Stimulated activated effector memory CD8-positive, alpha-beta T cell treated with anti-CD3 and anti-CD28 coated beads, Interleukin-12 subunit alpha, Interleukin-12 subunit beta, amount 100 ng/mL, for 72 hours (primary cell): ENCODE data around the gene DMTF1.
A peak's percentile ranks its signal among the peaks of the same experiment; 100 is the strongest.
"Not testable (repeated sequence)": the region's sequence is repeated elsewhere in the genome, so short reads cannot be mapped to it uniquely, and the experiment has no call there.

Experiments used
- ATAC-seq: fragments of 150-1000 bp; cut with Tn5 transposase; 2 replicates; pipeline ENCODE4 v1.10.0; 2021
- DNase-seq, 2 donors: peaks; one replicate each; pipeline ENCODE4 v3.0.0; 2021 to 2022; ENCODE audit warnings: low spot score in 2 of 2
- H3K27ac Mint-ChIP-seq: one replicate; pipeline ENCODE4 v1.8.0; 2022; ENCODE audit warnings: mild to moderate bottlenecking, mixed read lengths
- H3K36me3 Mint-ChIP-seq: one replicate; pipeline ENCODE4 v1.8.0; 2022; ENCODE audit warnings: mild to moderate bottlenecking, mixed read lengths
- H3K4me1 Mint-ChIP-seq: one replicate; pipeline ENCODE4 v1.8.0; 2022; ENCODE audit warnings: mixed read lengths
- H3K4me3 Mint-ChIP-seq: one replicate; pipeline ENCODE4 v1.8.0; 2022; ENCODE audit warnings: mild to moderate bottlenecking, mixed read lengths
- H3K9me3 Mint-ChIP-seq: one replicate; pipeline ENCODE4 v1.8.0; 2022; ENCODE audit warnings: mixed read lengths

DMTF1 gene, protein sequence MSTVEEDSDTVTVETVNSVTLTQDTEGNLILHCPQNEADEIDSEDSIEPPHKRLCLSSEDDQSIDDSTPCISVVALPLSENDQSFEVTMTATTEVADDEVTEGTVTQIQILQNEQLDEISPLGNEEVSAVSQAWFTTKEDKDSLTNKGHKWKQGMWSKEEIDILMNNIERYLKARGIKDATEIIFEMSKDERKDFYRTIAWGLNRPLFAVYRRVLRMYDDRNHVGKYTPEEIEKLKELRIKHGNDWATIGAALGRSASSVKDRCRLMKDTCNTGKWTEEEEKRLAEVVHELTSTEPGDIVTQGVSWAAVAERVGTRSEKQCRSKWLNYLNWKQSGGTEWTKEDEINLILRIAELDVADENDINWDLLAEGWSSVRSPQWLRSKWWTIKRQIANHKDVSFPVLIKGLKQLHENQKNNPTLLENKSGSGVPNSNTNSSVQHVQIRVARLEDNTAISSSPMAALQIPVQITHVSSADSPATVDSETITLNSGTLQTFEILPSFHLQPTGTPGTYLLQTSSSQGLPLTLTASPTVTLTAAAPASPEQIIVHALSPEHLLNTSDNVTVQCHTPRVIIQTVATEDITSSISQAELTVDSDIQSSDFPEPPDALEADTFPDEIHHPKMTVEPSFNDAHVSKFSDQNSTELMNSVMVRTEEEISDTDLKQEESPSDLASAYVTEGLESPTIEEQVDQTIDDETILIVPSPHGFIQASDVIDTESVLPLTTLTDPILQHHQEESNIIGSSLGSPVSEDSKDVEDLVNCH

DNA sequence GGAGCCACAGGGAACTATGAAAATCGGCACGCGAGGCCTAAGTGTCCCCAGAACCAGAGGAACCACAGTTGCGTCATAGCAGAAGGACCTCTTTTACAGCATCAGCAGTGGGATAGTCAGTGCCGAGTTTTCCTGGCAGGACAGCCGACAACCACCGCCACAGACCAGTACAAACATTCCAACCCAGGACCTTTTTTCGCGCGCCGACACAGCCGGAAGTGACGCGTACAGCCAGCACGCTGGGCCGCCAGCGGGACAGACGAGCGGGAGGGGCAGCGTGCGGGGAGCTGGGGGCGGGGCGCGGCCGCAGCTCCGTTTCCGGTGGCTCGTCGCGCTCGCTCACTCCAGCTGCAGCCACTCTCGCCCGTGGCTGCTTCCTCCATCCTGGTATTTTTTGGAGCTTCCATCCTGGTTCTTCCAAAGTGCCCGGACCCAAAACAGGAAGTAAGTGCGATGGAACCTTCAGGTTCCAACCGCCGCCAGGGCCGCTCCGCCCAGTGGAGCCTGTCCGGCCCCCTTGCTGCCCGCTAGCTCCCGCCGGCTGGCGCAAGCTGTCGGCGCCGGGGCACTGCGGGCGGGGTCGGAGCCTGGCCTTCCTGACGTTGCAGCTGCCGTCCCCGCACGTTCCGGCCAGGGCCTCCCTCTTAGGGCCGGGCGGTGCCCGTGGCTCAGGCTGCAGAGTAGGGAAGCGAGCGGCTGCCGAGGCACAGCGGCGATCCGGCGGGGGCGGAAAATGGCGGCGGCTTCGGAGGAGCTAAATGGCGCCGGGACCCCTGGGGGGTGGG is at the start of gene DMTF1:
TSS of gene DMTF1 (plus strand) at position 342 of the 785 bp plus-strand sequence. CDS start 12,489 bp downstream, outside the sequence.
- H3K4me1 Mint-ChIP-seq = peaks cover 36% of the 10 kb centered on the region
- ATAC-seq = peak; percentile 93

DNA sequence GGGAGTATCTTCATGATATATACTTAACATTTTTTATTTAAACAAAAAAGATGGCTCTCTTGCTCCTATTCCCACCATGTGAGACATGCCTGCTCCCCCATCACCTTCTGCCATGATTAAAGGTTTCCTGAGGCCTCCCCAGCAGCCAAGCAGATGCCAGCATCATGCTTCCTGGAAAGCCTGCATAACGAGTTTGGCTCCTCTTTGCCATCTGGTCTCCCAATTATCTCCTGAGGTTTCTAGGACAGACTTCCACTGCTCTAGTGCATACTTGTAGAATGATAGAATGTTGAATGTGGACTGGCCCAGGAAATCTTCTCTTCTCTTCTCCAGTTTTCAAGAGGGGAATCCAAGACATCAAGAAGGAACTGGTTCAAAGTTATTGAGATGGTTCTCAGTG is 46.9 kb upstream of the DMTF1 start:
- Mint-ChIP-seq H3K4me3 (no peak overlapping the region), H3K4me1 (no peaks in the 10 kb centered on the region), H3K27ac (no peak overlapping the region), H3K36me3 (no peaks in the 10 kb centered on the region), H3K9me3 (no peaks in the 10 kb centered on the region)
- ATAC-seq = no peak
- DNase-seq = no peak

More for the DNA sequence above, at the start of gene DMTF1:
- peak within 1 kb of the TSS; percentile 94 for H3K27ac Mint-ChIP-seq
- H3K9me3 Mint-ChIP-seq = no peaks in the 10 kb centered on the region
- H3K4me3 Mint-ChIP-seq = peak within 1 kb of the TSS; percentile 87
- peak; percentile 77 to 91 for DNase-seq
- peaks cover 49% of the 10 kb centered on the region for H3K36me3 Mint-ChIP-seq

DNA sequence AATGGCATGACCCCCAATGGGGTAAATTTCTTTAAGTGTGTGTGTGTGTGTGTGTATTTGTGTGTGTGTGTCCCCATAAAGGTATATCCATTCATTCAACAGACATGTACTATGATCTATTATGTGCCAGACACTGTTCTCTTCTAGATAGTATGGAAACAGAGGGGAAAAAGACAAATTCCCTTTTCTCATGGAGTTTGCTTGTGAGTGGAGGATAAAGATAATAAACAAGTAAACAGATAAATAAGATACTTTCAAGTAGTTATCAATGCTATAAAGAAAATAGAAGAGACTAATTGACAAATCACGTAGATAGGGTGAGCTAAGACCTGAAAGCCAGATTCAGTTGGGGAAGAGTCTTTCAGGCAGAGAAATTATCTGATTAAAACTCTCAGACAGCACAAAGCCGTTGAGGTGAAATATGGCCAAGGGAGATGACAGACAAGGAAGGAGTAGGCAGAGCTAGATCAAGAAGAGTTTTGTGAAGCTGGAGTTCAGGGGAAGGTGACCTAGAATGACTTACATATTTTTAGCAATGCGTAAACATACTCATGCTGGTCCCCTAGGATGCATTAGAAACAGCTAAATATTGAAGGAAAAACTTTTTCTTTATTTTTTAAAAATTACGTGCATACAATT is 45.2 kb upstream of the DMTF1 start:
- DNase-seq = no peak
- ATAC-seq = no peak
- no peaks in the 10 kb centered on the region for H3K36me3 Mint-ChIP-seq
- no peaks in the 10 kb centered on the region for H3K9me3 Mint-ChIP-seq
- H3K27ac Mint-ChIP-seq = no peak overlapping the region
- H3K4me3 Mint-ChIP-seq = no peak overlapping the region
- no peaks in the 10 kb centered on the region for H3K4me1 Mint-ChIP-seq

DNA sequence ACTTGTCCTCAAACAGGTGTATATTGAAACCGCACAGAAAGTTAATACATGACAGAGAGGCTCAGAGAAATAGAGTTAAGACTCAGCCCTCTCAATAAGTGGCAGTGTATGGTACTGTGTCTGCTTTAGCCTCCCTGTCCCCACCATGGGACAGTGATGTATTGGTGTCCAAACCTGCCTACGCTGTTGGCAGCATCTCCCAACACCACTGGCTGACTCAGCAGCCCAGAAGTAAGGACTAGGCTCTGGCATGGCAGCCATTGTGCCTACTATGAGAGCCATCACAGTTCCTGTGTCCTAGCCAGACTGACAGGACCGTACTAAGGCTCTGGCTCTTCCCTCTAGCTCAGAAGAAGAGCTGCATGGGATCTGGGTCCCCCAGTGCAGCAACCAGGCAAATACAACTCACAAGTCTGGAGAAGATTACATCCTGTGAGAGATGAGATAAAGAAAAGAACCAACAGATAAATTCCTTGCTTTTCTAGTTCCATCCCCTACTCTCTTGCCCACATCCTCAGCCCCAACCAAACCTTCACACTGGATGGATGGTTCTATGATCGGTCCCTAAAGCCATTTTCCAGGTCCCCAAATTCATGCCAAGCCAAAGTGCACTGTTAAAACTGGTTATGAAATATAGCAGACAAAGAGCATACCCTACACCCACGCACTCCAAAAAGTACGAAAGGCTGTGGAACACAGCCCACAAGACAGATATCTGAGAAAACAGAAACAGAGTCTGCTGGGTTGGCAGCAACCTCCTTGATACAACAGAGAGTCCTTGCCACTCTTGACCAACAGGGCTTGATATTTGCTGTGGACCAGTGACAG is 44.1 kb upstream of the DMTF1 start:
- H3K4me1 Mint-ChIP-seq = no peaks in the 10 kb centered on the region
- H3K36me3 Mint-ChIP-seq = no peaks in the 10 kb centered on the region
- no peaks in the 10 kb centered on the region for H3K9me3 Mint-ChIP-seq
- no peak overlapping the region for H3K27ac Mint-ChIP-seq
- H3K4me3 Mint-ChIP-seq = no peak overlapping the region
- ATAC-seq (no peak), DNase-seq (no peak)

DNA sequence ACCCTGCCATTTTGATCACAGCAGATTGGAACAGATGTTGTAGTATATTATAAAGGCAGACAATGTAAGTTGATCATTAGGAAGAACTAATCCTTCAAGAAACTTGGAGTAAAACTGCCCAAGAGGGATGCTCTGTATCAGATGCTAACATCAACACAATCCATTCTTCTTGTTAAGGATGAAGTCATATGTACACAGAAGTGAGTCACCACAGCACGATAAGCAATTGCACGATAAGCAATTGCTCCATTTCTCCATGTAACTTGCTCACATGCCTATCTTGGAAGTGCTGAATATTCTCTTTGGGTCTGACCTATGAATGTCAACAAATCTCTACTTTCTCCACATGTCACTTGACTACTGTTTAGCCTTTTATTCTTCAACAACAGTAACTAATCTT is 41.5 kb upstream of the DMTF1 start:
- Mint-ChIP-seq H3K36me3 (no peaks in the 10 kb centered on the region), H3K4me1 (no peaks in the 10 kb centered on the region), H3K4me3 (no peak overlapping the region), H3K27ac (no peak overlapping the region), H3K9me3 (no peaks in the 10 kb centered on the region)
- DNase-seq = no peak
- ATAC-seq = no peak

DNA sequence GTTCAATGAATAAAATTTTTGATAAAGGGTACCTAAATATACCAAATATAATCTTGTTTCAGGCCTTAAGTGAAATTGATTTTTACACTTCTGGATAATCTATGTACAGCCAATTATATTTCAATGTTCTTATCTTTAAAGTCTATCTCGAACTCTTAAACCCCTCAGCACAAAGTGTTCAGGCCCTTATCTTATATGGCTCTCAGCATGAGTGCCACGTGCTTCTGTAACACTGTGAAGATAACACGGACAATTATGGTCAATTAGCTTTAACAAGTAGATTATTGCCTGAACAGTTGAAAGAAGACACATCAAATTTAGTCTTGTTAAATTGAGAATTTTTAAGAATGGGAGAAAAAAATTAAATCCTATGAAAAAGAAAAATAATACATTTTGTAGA is 40.4 kb upstream of the DMTF1 start:
- DNase-seq (no peak), ATAC-seq (no peak)
- H3K4me1 Mint-ChIP-seq = peaks cover 5% of the 10 kb centered on the region
- H3K4me3 Mint-ChIP-seq = no peak overlapping the region
- H3K9me3 Mint-ChIP-seq = no peaks in the 10 kb centered on the region
- H3K27ac Mint-ChIP-seq = no peak overlapping the region
- H3K36me3 Mint-ChIP-seq = no peaks in the 10 kb centered on the region

DNA sequence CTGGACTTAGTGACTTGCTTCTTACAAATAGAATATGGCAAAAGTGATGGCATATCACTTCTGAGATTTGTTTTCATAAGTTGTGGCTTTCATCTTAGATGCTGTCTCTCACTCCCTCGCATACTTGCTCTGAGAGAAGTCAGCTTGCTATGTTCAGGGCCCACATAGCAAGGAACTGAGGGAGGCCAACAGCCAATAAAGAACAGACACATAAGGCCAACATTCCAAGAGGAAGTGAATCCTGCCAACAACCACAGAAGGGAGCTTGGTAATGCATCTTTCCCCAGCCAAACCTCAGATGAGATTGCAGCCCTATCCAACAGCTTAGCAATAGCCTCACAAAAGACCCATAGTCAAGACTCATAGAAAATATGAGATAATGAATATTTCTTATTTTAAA is 39.2 kb upstream of the DMTF1 start:
- Mint-ChIP-seq H3K4me3 (no peak overlapping the region), H3K27ac (no peak overlapping the region), H3K4me1 (peaks cover 9% of the 10 kb centered on the region), H3K9me3 (no peaks in the 10 kb centered on the region), H3K36me3 (no peaks in the 10 kb centered on the region)
- no peak for ATAC-seq
- DNase-seq = no peak

DNA sequence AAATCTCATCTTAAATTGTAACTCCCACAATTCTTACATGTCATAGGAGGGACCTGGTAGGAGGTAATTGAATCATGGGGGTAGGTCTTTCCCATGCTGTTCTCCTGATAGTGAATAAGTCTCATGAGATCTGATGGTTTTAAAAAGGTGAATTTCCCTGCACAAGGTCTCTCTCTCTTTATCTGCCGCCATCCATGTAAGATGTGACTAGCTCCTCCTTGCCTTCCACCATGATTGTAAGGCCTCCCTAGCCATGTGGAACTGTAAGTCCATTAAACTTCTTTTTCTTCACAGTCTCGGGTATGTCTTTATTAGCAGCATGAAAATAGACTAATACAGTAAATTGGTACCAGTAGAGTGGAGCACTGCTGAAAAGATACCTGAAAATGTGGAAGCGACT is 38.3 kb upstream of the DMTF1 start:
- not testable (repeated sequence) for DNase-seq, ATAC-seq, H3K4me3 Mint-ChIP-seq, H3K36me3 Mint-ChIP-seq, H3K4me1 Mint-ChIP-seq, H3K9me3 Mint-ChIP-seq, H3K27ac Mint-ChIP-seq

DNA sequence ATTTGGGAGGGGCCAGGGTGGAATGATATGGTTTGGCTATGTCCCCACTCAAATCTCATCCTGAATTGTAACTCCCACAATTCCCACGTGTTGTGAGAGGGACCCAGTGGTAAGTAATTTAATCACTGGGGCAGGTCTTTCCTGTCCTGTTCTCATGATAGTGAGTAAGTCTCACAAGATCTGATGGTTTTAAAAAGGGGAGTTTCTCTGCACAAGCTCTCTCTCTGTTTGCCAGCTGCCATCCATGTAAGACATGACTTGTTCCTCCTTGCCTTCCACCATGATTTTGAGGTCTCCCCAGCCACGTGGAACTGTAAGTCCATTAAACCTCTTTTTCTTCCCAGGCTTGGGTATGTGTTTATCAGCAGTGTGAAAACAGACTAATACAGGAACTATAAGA is 36.5 kb upstream of the DMTF1 start:
- H3K36me3 Mint-ChIP-seq, H3K9me3 Mint-ChIP-seq: not testable (repeated sequence)

DNA sequence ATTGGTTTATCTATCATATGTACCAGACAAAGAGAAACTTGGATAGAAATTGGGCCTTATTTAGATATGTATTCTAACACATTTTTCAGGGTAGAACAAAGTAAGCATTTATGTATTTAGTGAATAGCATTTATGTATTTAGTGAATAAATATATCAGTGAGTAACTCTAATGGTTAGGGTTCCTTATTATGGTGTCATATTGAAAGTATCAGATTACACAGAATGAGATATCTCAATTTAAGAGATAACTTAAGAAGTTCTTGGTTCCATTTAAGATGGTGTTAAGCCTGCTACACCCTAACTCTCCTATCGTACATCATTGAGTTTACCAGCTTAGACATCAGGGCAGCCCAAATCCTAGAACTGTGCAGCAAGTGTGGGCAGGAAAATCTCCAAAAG is 35.9 kb upstream of the DMTF1 start:
- Mint-ChIP-seq H3K27ac (no peak overlapping the region), H3K36me3 (no peaks in the 10 kb centered on the region), H3K4me3 (no peak overlapping the region), H3K4me1 (peaks cover 9% of the 10 kb centered on the region), H3K9me3 (no peaks in the 10 kb centered on the region)
- DNase-seq = no peak
- peak; percentile 81 for ATAC-seq

More for the DNA sequence above, 36.5 kb upstream of the DMTF1 start:
- H3K4me3 Mint-ChIP-seq, DNase-seq, H3K27ac Mint-ChIP-seq, H3K4me1 Mint-ChIP-seq, ATAC-seq: not testable (repeated sequence)

DNA sequence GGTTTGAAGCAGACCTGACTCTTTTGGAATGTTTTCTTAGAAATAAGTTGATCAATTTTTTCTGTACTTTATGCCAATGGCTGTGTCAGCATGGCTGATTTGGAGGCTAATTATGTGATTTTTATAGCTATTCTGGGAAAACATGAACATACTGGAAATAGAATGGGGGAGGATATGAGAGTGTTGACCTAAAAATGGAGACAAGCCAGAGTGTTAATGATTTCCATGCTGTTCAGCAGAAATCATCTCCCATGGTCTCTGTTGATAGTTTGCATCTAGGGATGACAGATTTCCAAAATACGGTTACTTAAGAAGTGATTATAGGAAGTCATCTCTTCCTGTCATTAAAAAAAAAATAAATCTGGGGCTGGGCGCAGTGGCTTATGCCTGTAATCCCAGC is 32.7 kb upstream of the DMTF1 start:
- no peaks in the 10 kb centered on the region for H3K36me3 Mint-ChIP-seq
- peaks cover 9% of the 10 kb centered on the region for H3K4me1 Mint-ChIP-seq
- H3K4me3 Mint-ChIP-seq = no peak overlapping the region
- H3K27ac Mint-ChIP-seq = no peak overlapping the region
- no peak for ATAC-seq
- no peaks in the 10 kb centered on the region for H3K9me3 Mint-ChIP-seq
- DNase-seq = no peak

DNA sequence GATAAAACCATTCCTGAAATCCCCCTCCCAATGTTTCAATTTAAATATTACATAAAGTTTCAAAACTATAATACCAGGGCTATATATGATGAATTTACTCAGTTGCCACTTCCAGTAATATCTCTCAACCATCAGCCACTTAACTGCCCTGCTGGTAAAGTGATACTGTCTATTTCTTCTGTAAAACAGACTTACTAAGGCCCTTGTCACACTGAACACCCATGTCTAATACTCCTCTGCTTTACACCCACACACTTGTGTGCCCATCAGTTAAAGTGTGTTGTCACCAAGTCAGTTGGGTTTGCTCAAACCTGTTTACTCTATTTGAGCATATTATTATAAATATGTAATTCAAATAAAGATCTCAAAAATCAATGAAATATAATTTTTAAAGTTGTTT is 29.1 kb upstream of the DMTF1 start:
- Mint-ChIP-seq H3K27ac (no peak overlapping the region), H3K4me3 (no peak overlapping the region), H3K4me1 (no peaks in the 10 kb centered on the region), H3K36me3 (no peaks in the 10 kb centered on the region), H3K9me3 (no peaks in the 10 kb centered on the region)
- DNase-seq (no peak), ATAC-seq (no peak)

DNA sequence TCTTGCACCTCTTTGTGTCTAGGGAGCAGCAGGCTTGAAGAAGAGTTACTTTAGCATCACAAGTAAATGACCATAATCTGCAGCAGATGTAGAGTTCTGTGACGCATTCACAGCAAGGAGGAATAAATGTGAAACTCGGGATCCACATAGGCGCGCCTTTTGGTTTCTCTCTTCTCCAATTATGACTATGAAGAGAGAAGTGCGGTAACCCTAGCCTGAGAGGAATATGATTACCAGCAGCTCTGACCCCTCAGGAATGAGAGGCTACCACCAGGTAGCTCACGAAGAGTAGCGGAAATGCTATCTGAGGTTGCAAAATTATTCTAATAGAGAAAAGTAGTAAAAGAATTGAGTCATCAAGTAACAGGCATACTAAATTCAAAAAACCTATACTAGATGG is 25.2 kb upstream of the DMTF1 start:
- H3K4me3 Mint-ChIP-seq = no peak overlapping the region
- ATAC-seq = peak; percentile 82

DNA sequence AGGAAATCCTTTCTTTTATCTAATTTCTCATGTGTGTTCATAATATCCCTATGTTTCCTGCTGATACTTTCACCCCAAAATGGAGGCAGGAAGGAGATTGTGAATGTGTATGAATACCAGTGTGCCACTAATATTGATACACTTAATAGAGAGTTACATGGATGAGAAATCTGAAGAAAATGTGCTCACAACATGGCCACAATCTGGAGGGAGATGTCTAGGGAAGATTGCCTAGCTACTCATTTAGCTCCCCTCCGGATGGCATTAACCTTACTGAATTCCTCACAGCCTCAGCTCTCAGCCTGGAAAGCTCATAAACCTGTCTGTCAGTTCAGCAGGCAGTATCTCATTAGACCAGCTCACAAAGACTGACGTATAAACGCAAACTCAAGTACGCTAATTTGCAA is 23.4 kb upstream of the DMTF1 start:
- Mint-ChIP-seq H3K4me1 (peaks cover 7% of the 10 kb centered on the region), H3K27ac (no peak overlapping the region), H3K36me3 (no peaks in the 10 kb centered on the region), H3K9me3 (no peaks in the 10 kb centered on the region), H3K4me3 (no peak overlapping the region)
- DNase-seq (no peak), ATAC-seq (no peak)

More for the DNA sequence above, 25.2 kb upstream of the DMTF1 start:
- no peak for DNase-seq
- no peaks in the 10 kb centered on the region for H3K36me3 Mint-ChIP-seq
- H3K4me1 Mint-ChIP-seq = peaks cover 7% of the 10 kb centered on the region
- H3K27ac Mint-ChIP-seq = no peak overlapping the region
- no peaks in the 10 kb centered on the region for H3K9me3 Mint-ChIP-seq
